Right cardiac atrium (tissue), 5 donors: ENCODE results near the gene CCDC146. TPM values are rescaled to one million over a fixed set of nuclear protein-coding genes. Genes with fewer than 3 reads are reported as not detected.
"Not testable (repeated sequence)": the region's sequence is repeated elsewhere in the genome, so short reads cannot be mapped to it uniquely, and the experiment has no call there.

Source experiments
- ATAC-seq, 2 donors: fragments of 200-7000 bp; cut with Tn5 transposase; one replicate each; pipeline versions ENCODE4 v1.8.0 to v1.9.1; 2020; ENCODE audit warnings: moderate library complexity in 2 of 2, mild to moderate bottlenecking in 1 of 2
- DNase-seq, 3 donors: peaks; one replicate each; pipeline ENCODE4 v3.0.0-alpha.2; 2020
- H3K27ac ChIP-seq: one replicate; pipeline ENCODE4 v1.5.1; 2013; ENCODE audit warnings: mild to moderate bottlenecking, low read length, control low read depth, moderate library complexity
- H3K27me3 ChIP-seq: one replicate; pipeline ENCODE4 v1.6.1; 2013; ENCODE audit not compliant: control insufficient read depth, insufficient read depth
- H3K4me1 ChIP-seq: one replicate; pipeline ENCODE4 v1.6.1; 2013; ENCODE audit warnings: low read length; ENCODE audit not compliant: control insufficient read depth, insufficient read depth
- H3K4me3 ChIP-seq: one replicate; pipeline ENCODE4 v1.5.1; 2013; ENCODE audit warnings: low read length, control low read depth
- H3K9me3 ChIP-seq: one replicate; pipeline ENCODE4 v1.6.1; 2013; ENCODE audit warnings: low read length; ENCODE audit not compliant: control insufficient read depth
- WGBS: extraction: QIAGEN DNeasy Blood & Tissue Kit; methylation state at CpG from one replicate; pipeline ENCODE4 v1.1.7; 2013; 5-methylcytosine and 5-hydroxymethylcytosine counted together
- intact Hi-C, 4 donors: fragments of 100-400 bp; cut with DNase I; formaldehyde crosslinking; loops; one replicate each; pipeline versions ENCODE4 v1.11.0 to v1.14.0; 2022 to 2023
- long read RNA-seq, 4 donors: library from polyadenylated mRNA; unstranded; transcript quantifications; one replicate each; pipeline ENCODE4 v2.0.0, GENCODE V29; 2020 to 2021
- polyA plus RNA-seq: library from polyadenylated mRNA; stranded (reverse); fragments of 200-250 nt; gene quantifications from one replicate; pipeline ENCODE4 v1.2.3, GENCODE V29; 2013
- total RNA-seq, 4 donors: library from RNA; stranded (reverse); fragmentation: NEBNext Ultra II Directional; extraction: Animal tissue kit (Norgen Biotek cat#: 25700); gene quantifications; one replicate each; pipeline ENCODE4 v1.2.1, GENCODE V29; 2021
- donor health status: healthy with polysubstance abuse.
- donor health status: DM: no; HTN: yes; CAD: no.
- donor health status: DM: no; HTN: no; CAD: no.
- donor health status: DM: no; HTN: yes; CAD: no; lungs with severe emphysema.
- donor health status: DM: yes; HTN: yes; CAD: no.

Gene CCDC146, protein sequence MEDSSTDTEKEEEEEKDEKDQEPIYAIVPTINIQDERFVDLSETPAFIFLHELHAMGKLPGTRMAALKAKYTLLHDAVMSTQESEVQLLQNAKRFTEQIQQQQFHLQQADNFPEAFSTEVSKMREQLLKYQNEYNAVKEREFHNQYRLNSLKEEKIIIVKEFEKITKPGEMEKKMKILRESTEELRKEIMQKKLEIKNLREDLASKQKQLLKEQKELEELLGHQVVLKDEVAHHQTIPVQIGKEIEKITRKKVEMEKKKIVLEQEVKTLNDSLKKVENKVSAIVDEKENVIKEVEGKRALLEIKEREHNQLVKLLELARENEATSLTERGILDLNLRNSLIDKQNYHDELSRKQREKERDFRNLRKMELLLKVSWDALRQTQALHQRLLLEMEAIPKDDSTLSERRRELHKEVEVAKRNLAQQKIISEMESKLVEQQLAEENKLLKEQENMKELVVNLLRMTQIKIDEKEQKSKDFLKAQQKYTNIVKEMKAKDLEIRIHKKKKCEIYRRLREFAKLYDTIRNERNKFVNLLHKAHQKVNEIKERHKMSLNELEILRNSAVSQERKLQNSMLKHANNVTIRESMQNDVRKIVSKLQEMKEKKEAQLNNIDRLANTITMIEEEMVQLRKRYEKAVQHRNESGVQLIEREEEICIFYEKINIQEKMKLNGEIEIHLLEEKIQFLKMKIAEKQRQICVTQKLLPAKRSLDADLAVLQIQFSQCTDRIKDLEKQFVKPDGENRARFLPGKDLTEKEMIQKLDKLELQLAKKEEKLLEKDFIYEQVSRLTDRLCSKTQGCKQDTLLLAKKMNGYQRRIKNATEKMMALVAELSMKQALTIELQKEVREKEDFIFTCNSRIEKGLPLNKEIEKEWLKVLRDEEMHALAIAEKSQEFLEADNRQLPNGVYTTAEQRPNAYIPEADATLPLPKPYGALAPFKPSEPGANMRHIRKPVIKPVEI
- total RNA-seq (10 to 100 TPM in 2 of 4 donors, 1 to 10 TPM in 2; 7.5 to 11.4 (median 10.2) TPM), polyA plus RNA-seq (6.0 TPM)
- long read RNA-seq, donor 1, partial matches to known transcripts, result 1 of 4 reads
- long read RNA-seq, donor 1, other reads (novel, unspliced or antisense), result 2 of 4 reads
- long read RNA-seq, donor 2, partial matches to known transcripts, result 0 of 2 reads
- long read RNA-seq, donor 2, other reads (novel, unspliced or antisense), result 2 of 2 reads
- long read RNA-seq, donor 3, partial matches to known transcripts, result 0 of 2 reads
- long read RNA-seq, donor 3, other reads (novel, unspliced or antisense), result 0 of 2 reads
- long read RNA-seq, donor 4, partial matches to known transcripts, result 0 of 4 reads
- long read RNA-seq, donor 4, other reads (novel, unspliced or antisense), result 3 of 4 reads

DNA sequence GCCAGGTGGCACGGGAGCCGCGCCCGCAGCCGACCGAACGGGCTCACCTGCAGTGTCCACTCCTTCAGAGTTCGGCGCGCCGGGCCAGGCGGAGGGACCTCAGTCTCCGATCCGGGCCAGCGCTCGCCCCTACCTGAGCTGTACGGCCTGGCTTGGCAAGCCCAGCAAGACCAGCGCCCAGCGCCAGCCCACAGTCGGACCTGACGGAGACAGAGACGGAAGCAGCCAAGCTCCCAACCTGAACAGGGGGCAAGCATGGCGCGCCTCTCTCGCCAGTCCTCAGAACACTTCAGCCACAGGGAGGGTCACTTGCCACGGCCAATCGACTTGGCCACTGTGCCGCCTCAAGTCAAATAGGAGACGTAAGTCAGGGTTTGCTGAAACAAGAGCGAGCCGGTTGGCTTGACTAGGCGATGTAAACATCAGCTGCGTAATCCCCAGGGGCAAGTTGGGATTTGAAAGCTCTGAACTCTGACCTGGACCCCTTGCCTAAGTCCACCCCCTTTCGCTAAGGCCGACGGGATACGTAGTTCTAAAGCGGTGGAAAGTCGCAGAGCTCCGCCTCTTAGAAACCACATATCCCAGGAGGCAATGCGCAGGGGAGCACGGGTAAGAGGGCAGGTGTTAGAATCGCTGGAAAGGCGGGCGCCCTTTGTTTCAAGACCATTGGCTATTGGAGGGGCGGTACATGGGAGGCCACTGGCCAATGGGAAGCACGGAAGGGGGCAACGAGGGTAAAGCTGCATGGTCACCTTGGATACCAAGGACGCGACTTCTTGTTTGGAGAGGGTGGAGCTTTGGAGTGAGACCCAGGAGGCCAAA lies at the start of gene CCDC146:
Gene CCDC146 (plus strand): TSS at position 756 of the 822 bp plus-strand sequence. CDS start 45,054 bp downstream, outside the sequence.
- peak within 1 kb of the TSS; percentile 12 for H3K27ac ChIP-seq
- intact Hi-C loops, result loop anchor here in 1 of 4 donors (10.0 kb wide), 2 partner anchors 123 to 203 kb away; no protein-coding TSS in a partner anchor

DNA sequence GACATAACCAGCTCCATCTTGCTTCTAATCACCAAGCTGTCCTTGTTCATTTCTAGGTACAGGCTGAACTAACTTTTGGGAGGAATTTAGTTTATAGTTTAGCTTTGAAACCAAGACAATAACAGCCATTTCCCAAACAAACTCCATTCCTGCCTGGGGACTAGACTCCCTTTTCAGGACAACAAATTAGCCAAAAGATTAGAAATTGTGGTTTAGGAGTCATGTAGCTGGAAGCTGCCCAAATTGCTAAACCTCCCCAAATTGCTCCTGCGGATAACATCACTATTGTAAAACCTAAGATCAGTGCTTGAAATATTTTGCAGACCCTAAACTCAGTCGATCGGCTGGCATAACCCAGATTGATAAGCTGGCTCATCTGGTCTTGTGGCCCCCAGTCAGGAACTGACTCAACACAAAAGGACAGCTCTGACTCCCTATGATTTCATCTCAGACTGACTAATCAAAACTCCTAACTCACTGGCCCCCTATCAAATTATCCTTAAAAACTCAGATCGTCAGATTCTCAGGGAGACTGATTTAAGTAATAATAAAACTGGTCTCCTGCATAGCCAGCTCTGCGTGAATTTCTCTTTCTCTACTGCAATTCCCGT lies 47.5 kb upstream of the CCDC146 start:
- ATAC-seq, intact Hi-C loops, H3K27ac ChIP-seq, H3K27me3 ChIP-seq, H3K9me3 ChIP-seq, H3K4me3 ChIP-seq, H3K4me1 ChIP-seq, DNase-seq: not testable (repeated sequence)
- 99% methylated on average over 5 of the region's 6 CpGs for WGBS

More for the DNA sequence above, at the start of gene CCDC146:
- H3K27me3 ChIP-seq, H3K4me1 ChIP-seq, H3K9me3 ChIP-seq: not testable (repeated sequence)
- ATAC-seq (peak; percentile 99 to 100), DNase-seq (peak; percentile 98 to 99 (median 98))
- H3K4me3 ChIP-seq, result peak within 1 kb of the TSS; percentile 71
- WGBS, result under 1% methylated on average over 48 of the region's 50 CpGs

DNA sequence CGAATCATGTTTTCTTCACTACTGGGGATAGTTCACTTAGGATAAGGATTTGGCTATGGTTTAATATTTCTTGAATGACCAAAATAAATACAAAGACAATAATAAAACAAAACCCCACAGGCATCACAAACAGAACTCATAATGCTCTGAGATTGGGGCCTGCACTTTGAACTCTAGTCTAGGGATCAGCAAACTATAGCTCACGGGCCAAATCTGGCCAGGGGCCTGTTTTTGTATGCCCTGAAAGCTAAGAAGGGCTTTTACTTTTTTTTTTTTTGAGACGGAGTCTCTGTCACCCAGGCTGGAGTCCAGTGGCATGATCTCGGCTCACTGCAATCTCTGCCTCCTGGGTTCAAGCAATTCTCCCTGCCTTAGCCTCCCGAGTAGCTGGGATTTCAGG lies 45.4 kb upstream of the CCDC146 start:
- H3K9me3 ChIP-seq, H3K27ac ChIP-seq, H3K4me3 ChIP-seq, ATAC-seq, DNase-seq, intact Hi-C loops, H3K27me3 ChIP-seq, H3K4me1 ChIP-seq: not testable (repeated sequence)
- WGBS, result 74% methylated on average over 5 of the region's 5 CpGs

DNA sequence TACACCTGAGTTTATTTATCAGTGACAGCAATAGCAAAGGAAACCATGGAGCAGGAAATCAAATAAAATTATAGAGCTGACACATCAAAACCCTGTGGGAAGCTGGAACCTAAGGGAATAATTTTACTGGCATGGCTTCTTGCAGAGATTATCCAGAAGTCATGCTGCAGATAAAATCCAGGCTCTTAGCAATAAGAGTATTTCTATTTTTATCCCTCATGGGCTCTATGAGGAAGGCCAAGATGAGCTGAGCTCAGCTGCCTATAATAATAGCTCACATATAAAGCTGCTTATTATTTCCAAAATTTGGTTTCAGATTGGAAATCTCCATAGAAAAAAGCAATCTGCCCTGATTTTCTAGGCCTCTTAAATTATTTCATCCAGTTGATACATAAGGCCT lies 43.3 kb upstream of the CCDC146 start:
- intact Hi-C loops, H3K9me3 ChIP-seq, H3K4me1 ChIP-seq, H3K27ac ChIP-seq, DNase-seq, H3K27me3 ChIP-seq, H3K4me3 ChIP-seq: not testable (repeated sequence)
- ATAC-seq, result peak; percentile 83 to 91

DNA sequence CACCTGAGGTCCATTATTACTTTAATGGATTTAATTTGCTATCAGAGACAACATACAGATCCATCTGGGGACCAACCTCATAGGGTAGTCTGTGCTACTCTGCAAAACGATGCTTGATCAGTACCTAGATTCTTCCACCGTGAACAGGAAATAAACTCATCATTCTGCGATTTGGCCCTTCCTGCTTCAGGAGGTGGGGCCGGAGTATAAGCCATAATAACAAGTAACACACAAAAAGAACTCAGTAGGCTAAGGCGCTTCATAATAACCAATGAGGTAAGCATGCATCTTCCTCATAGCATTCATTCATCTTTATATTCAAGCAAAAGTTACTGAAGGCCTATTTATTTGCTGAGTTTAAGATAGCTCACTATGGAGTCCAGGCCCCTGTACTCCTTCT lies 42.8 kb upstream of the CCDC146 start:
- ATAC-seq, H3K4me3 ChIP-seq, H3K27me3 ChIP-seq, DNase-seq, H3K4me1 ChIP-seq, intact Hi-C loops, H3K27ac ChIP-seq, H3K9me3 ChIP-seq: not testable (repeated sequence)
- 64% methylated on average over 5 of the region's 5 CpGs for WGBS

DNA sequence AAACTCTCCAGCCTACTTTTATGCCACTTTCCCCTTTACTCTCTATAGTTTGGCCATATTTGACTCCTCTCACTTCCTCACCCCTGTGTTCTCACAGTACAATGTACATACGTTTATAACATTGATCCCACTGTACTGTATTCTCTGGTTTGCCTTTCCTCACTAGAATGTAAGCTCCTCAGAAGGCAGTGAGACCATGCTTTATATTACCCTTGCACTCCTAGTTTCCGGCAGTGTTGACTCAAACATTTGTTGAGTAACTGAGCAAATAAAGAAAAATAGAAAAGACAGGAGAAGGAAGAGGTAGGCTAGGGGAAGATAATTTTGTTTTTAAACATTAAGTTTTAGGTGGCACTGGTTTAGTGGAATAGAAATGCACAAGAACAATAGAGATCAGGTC lies 42.2 kb upstream of the CCDC146 start:
- H3K9me3 ChIP-seq, H3K27ac ChIP-seq, H3K4me1 ChIP-seq, H3K27me3 ChIP-seq, intact Hi-C loops, DNase-seq, ATAC-seq, H3K4me3 ChIP-seq: not testable (repeated sequence)
- 71% methylated on average over 2 of the region's 2 CpGs for WGBS

DNA sequence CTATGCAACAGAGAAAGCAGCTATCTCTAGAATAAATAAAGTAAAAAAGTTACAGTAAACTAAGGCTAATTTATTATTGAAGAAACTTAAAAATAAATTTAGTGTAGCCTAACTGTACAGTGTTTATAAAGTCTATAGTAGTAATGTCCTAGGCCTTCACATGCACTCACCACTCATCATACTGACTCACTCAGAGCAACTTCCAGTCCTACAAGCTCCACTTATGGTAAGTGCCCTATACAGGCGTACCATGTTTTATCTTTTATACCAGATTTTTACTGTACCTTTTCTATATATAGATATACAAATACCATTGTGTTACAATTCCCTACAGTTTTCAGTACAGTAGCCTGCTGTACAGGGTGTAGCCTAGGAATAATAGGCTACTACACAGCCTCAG lies 40.2 kb upstream of the CCDC146 start:
- ATAC-seq, result not testable (repeated sequence)

DNA sequence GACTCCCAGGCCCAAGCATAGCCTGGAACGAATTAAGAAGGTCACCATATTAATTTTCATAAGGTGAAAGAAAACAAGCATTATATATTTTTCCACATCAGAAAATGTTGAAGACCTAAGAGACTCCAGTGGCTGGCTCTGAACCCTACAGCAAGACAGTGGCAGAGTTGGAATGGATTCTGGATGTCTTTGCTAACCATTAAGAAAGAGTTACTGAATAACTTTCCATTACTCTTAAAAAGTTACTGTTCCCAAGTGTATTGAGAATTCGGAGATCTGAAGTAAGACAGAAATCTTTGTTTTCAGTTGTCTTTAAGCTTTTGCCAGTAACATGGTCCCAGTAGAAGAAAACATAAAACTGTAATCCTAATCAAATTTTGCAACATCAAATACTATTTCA lies 30.1 kb upstream of the CCDC146 start:
- H3K27me3 ChIP-seq, H3K4me3 ChIP-seq, H3K27ac ChIP-seq, intact Hi-C loops, H3K9me3 ChIP-seq, H3K4me1 ChIP-seq, ATAC-seq, DNase-seq: not testable (repeated sequence)
- 56% methylated on average over 2 of the region's 2 CpGs for WGBS

More for the DNA sequence above, 40.2 kb upstream of the CCDC146 start:
- H3K4me3 ChIP-seq, H3K4me1 ChIP-seq, DNase-seq, H3K27ac ChIP-seq, H3K27me3 ChIP-seq, H3K9me3 ChIP-seq, intact Hi-C loops: not testable (repeated sequence)
- WGBS, result 97% methylated on average over 1 of the region's 1 CpG

DNA sequence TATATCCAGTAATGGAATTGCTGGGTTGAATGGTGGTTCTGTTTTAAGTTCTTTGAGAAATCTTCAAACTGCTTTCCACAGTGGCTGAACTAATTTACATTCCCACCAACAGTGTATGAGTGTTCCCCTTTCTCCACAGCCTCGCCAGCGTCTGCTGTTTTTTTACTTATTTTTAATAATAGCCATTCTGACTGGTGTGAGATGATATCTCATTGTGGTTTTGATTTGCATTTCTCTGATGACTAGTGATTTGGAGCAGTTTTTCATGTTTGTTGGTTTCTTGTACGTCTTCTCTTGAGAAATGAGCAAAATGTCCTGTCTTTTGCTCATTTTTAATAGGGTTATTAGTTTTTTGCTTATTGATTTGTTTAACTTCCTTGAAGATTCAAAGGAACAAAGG lies 21.9 kb upstream of the CCDC146 start:
- DNase-seq, H3K27me3 ChIP-seq, intact Hi-C loops, H3K9me3 ChIP-seq, H3K4me1 ChIP-seq, H3K27ac ChIP-seq, ATAC-seq, H3K4me3 ChIP-seq: not testable (repeated sequence)
- WGBS, result 98% methylated on average over 3 of the region's 3 CpGs
